ENCODE results near the gene PODXL2.
"Not testable (repeated sequence)": the region's sequence is repeated elsewhere in the genome, so short reads cannot be mapped to it uniquely, and the experiment has no call there.

PODXL2 gene

GRCh38 chr3:127679534-127680145, 50.7 kb downstream of the PODXL2 start:
- no peak for TF ChIP-seq ZFX (IDR thresholded peaks at IDR 0.05)
- TF ChIP-seq, protein P1, sequence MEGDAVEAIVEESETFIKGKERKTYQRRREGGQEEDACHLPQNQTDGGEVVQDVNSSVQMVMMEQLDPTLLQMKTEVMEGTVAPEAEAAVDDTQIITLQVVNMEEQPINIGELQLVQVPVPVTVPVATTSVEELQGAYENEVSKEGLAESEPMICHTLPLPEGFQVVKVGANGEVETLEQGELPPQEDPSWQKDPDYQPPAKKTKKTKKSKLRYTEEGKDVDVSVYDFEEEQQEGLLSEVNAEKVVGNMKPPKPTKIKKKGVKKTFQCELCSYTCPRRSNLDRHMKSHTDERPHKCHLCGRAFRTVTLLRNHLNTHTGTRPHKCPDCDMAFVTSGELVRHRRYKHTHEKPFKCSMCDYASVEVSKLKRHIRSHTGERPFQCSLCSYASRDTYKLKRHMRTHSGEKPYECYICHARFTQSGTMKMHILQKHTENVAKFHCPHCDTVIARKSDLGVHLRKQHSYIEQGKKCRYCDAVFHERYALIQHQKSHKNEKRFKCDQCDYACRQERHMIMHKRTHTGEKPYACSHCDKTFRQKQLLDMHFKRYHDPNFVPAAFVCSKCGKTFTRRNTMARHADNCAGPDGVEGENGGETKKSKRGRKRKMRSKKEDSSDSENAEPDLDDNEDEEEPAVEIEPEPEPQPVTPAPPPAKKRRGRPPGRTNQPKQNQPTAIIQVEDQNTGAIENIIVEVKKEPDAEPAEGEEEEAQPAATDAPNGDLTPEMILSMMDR (conservative IDR thresholded peaks at IDR 0.05) = no peak; the same call in 1 of the 2 replicates
- H3K27ac ChIP-seq = no peak overlapping the region

DNA sequence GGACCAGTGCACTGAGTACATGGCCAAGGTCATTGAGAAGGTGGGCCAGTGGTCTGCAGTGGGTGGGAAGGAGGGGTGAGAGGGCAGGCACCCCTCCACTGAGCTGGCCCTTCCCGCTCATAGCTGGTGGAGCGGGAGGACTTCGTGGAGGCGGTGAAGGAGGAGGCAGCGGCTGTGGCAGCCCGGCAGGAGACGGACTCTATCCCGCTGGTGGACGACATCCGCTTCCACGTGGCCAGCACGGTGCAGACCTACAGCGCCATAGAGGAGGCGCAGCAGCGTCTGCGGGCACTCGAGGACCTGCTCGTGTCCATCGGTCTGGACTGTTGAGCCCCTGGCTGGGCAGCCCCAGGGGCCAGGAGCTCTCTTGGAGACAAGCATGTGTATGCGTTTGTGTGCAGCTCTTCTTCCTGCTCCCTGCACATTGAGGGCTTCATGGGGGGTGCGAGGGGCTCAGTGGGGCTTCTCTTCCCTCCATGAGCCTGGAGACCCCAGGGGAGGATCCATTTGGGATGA, 51.2 kb downstream of the PODXL2 start:
- TF ChIP-seq ZFX (IDR thresholded peaks at IDR 0.05) = no peak
- TF ChIP-seq, protein P1 (conservative IDR thresholded peaks at IDR 0.05) = no peak

DNA sequence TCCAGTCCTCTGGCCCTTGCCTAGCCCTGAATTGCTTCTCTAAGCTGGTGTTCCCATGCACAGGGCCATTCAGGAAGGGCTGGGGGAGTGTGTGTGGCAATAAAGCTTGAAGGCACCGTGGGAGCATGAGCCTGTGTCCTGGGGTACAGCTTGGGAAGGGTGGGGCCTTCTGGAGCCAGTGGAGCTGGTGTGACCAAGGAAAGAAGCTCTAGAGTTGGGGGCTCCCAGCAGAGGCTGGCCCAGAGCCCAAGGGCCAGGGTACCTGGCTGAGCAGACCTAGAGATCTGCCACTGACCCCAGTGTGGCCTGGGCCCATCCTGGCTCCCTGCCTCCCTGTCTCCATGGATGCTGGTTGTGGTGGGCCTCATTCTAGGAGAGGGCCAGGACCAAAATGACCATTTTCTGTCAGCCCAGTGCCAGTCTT, 51.8 kb downstream of the PODXL2 start:
- no peak overlapping the region for H3K27ac ChIP-seq
- no peak for TF ChIP-seq ZFX (IDR thresholded peaks at IDR 0.05)
- TF ChIP-seq, protein P1 (conservative IDR thresholded peaks at IDR 0.05) = no peak

More for the DNA sequence above, 51.2 kb downstream of the PODXL2 start:
- H3K27ac ChIP-seq = no peak overlapping the region

GRCh38 chr3:127682175-127682554, 53.2 kb downstream of the PODXL2 start:
- H3K27ac ChIP-seq = not testable (repeated sequence)

GRCh38 chr3:127682561-127682960, 53.6 kb downstream of the PODXL2 start:
- H3K27ac ChIP-seq = no peak overlapping the region
- no peak for TF ChIP-seq ZFX (IDR thresholded peaks at IDR 0.05)
- TF ChIP-seq, protein P1 (conservative IDR thresholded peaks at IDR 0.05) = no peak

- TF ChIP-seq, protein P1 (conservative IDR thresholded peaks at IDR 0.05) = no peak
- no peak for TF ChIP-seq ZFX (IDR thresholded peaks at IDR 0.05)
- H3K27ac ChIP-seq = no peak overlapping the region
These were observed 56.1 kb downstream of the PODXL2 start for GRCh38 chr3:127684871-127685707.

GRCh38 chr3:127685708-127686511, 56.9 kb downstream of the PODXL2 start:
- H3K27ac ChIP-seq = no peak overlapping the region
- no peak for TF ChIP-seq ZFX (IDR thresholded peaks at IDR 0.05)
- TF ChIP-seq, protein P1 (conservative IDR thresholded peaks at IDR 0.05) = no peak

All from C4-2B (cell line).